Measurements from ENCODE around the gene BRI3. TPM values are rescaled to one million over a fixed set of nuclear protein-coding genes. Genes with fewer than 3 reads are reported as not detected.

BRI3 gene
- total RNA-seq, 1 donor from 2014 or later, result 112 TPM

DNA sequence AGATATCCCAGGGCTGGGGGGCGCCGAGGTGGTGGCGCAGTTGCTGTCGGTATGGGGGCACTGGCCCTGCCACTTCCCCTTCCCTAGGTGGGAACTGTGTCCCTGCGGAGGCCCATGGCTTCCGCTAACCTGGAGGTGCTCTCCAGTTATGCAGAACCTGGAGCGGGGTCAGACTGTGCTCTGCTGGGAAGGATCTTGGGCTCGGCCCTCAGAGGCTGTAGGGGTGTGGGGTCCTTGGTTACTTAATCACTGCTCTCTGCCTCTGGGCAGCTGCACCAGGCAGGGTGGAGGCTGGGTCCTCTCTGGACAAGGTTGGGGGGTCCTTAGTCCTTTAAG lies 2.4 kb downstream of the BRI3 start:
- no peaks in the 10 kb centered on the region for H3K36me3 Mint-ChIP-seq (ENCODE audit: low read depth)
- no peak overlapping the region for H3K27ac Mint-ChIP-seq (ENCODE audit: unreplicated experiment)
- no peaks in the 10 kb centered on the region for H3K27me3 Mint-ChIP-seq (ENCODE audit: low read depth)
- H3K9me3 Mint-ChIP-seq, result no peaks in the 10 kb centered on the region
- no peak for DNase-seq (ENCODE audit: low read depth, low spot score)
- TF ChIP-seq, protein P1, sequence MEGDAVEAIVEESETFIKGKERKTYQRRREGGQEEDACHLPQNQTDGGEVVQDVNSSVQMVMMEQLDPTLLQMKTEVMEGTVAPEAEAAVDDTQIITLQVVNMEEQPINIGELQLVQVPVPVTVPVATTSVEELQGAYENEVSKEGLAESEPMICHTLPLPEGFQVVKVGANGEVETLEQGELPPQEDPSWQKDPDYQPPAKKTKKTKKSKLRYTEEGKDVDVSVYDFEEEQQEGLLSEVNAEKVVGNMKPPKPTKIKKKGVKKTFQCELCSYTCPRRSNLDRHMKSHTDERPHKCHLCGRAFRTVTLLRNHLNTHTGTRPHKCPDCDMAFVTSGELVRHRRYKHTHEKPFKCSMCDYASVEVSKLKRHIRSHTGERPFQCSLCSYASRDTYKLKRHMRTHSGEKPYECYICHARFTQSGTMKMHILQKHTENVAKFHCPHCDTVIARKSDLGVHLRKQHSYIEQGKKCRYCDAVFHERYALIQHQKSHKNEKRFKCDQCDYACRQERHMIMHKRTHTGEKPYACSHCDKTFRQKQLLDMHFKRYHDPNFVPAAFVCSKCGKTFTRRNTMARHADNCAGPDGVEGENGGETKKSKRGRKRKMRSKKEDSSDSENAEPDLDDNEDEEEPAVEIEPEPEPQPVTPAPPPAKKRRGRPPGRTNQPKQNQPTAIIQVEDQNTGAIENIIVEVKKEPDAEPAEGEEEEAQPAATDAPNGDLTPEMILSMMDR (conservative IDR thresholded peaks at IDR 0.05), result no peak
- peak overlapping the region; percentile 88 for H3K4me3 Mint-ChIP-seq
- peaks cover 23% of the 10 kb centered on the region for H3K4me1 Mint-ChIP-seq

DNA sequence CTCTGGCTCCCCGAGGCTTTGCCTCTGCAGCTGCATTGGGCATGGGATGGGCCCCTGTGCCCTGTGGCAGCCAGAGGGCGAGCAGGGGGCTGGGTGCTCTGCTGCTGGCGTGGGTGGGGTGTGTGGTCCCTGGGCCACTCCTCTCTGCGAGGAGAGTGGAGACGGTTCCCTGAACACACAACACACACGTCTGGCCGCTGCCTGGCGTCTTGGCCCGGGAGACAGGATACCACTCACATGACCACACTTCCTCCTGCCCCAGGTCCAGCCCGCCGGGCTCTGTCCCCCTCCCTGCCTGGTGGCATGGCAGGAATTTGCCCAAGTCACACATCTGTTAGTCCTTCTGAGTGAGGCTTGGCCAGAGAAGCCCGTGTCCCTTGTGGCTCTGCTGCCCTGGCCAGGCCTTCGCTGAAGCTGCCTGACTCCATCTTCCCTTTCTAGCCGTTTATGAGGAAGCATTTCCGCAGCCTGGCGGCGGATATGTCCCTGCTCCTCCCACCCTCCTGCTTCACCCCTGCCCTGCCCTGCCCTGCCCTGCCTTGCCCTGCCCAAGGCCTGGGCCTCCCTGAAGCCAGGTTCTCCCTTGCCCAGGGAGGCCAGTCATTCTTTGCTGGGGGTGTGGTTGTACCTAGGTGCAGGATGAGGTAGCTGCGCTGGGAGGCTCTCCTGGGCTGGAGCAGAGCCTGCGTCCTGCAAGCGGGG lies 3.0 kb downstream of the BRI3 start:
- no peaks in the 10 kb centered on the region for H3K27me3 Mint-ChIP-seq (ENCODE audit: low read depth)
- TF ChIP-seq, protein P1 (conservative IDR thresholded peaks at IDR 0.05), result no peak
- H3K27ac Mint-ChIP-seq (ENCODE audit: unreplicated experiment), result no peak overlapping the region
- no peak for DNase-seq (ENCODE audit: low read depth, low spot score)
- no peaks in the 10 kb centered on the region for H3K36me3 Mint-ChIP-seq (ENCODE audit: low read depth)
- peaks cover 23% of the 10 kb centered on the region for H3K4me1 Mint-ChIP-seq
- no peaks in the 10 kb centered on the region for H3K9me3 Mint-ChIP-seq
- peak overlapping the region; percentile 88 for H3K4me3 Mint-ChIP-seq

DNA sequence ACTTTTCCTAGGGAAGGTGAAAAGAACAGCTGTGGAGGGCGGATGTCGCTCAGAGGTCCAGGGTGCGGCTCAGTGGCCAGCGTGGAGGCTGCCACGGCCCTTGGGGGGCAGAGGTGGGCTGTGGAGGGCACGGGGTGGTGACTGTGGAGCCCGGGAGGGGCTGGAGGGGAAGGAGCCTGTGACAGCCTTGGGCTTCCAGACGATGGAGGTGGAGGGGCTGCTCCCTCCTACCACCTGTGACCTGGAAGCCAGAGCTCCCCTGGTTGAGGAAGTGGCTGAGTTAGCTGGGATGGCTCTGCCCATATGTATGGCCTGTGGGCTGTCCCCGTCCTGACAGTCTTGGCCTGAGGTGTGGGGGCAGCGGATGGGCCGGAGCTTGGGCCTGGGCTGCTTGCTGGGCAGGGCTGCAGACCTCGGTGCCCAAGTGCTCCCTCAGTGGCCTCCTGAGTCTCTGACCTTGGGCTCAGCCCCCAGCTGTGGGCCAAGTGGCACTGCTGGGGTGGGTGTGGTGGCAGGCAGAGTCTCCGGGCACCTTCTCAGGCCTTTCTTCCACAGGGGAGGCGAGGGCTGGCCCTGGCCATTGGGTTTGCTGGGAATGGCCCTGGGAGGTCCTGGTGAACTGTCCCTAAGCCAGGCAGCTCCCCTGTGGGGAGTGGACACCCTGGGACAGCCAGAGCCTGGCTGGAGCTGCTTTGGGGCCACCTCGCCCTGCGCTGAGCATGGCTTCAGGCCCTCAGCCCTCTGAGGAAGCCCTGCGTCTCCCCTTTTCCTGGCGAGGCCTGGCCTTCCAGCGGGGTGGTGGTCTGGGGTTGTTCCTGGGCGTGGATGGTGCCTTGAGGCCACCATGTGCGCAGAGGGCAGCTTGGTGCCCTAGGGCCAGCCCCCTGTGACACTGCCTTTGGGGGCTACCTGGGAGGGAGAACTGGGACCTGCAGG lies 3.9 kb downstream of the BRI3 start:
- peak overlapping the region; percentile 27 for H3K27ac Mint-ChIP-seq (ENCODE audit: unreplicated experiment)
- TF ChIP-seq, protein P1 (conservative IDR thresholded peaks at IDR 0.05), result no peak
- no peaks in the 10 kb centered on the region for H3K36me3 Mint-ChIP-seq (ENCODE audit: low read depth)
- no peaks in the 10 kb centered on the region for H3K27me3 Mint-ChIP-seq (ENCODE audit: low read depth)
- DNase-seq (ENCODE audit: low read depth, low spot score), result no peak
- H3K4me1 Mint-ChIP-seq, result peaks cover 23% of the 10 kb centered on the region
- no peaks in the 10 kb centered on the region for H3K9me3 Mint-ChIP-seq
- peak overlapping the region; percentile 71 for H3K4me3 Mint-ChIP-seq

DNA sequence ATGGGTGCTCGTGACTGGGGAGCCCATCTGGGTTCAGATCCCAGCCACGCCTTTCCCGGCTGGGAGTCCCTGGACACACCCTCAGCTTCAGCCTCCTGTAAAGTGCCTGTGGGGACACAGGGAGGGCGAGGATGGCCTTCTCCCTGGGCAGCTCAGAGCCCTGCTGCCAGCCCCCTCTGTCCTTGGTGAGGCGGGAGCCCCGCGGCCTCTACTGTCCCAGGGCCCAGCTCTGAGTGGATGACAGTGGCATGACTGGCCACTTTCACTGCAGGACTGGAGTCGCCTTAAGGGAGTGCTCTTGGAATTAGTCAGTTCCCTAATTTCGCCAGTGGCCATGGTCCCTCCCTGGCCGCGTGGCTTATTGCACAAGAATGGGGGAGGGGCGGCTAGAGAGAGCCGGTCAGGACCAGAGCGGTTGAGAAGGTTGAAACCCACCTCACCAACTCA lies 4.6 kb downstream of the BRI3 start:
- no peaks in the 10 kb centered on the region for H3K27me3 Mint-ChIP-seq (ENCODE audit: low read depth)
- H3K9me3 Mint-ChIP-seq, result no peaks in the 10 kb centered on the region
- H3K27ac Mint-ChIP-seq (ENCODE audit: unreplicated experiment), result no peak overlapping the region
- no peak for DNase-seq (ENCODE audit: low read depth, low spot score)
- H3K4me1 Mint-ChIP-seq, result peaks cover 17% of the 10 kb centered on the region
- peak overlapping the region; percentile 66 for H3K4me3 Mint-ChIP-seq
- no peaks in the 10 kb centered on the region for H3K36me3 Mint-ChIP-seq (ENCODE audit: low read depth)
- TF ChIP-seq, protein P1 (conservative IDR thresholded peaks at IDR 0.05), result no peak

DNA sequence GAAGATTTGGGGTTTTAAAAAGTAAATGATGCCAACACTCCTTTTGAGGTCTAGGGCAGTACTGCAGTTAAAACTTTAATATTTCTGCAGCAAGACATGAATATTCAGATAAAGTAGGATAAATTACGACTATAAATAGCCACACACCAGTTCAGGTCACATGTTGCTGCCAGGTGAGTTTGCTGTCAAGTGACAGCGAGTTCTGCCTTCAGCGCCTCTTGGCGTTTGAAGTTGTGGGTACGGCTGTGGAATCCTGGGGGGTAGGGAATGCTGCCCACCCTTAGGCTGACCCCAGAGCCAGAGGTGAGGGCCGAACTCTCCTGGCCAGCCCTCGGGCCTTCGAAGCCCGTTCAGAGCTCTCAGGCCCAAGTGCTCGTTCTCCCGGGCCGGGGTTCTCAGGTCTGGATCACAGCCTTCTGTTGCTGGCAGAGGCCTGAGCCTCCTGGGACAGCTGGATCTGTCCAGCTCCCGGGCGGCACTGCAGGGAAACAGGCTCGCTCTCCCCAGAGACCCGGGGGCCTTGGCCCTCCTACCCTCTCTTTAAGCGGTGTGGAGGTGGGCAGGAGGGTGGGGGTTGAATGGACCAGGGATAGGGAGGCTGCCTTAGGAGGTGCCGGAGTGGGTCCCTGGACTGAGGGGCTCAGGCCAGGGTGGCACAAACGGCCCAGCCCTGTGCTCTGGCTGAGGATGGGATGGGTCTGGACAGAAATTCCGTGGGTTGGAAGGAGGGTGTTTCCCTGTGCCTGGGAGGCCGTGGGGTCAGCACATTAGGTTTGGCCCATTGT lies 5.4 kb downstream of the BRI3 start:
- TF ChIP-seq, protein P1 (conservative IDR thresholded peaks at IDR 0.05), result no peak
- H3K27me3 Mint-ChIP-seq (ENCODE audit: low read depth), result no peaks in the 10 kb centered on the region
- peaks cover 17% of the 10 kb centered on the region for H3K4me1 Mint-ChIP-seq
- peak overlapping the region; percentile 66 for H3K4me3 Mint-ChIP-seq
- no peaks in the 10 kb centered on the region for H3K36me3 Mint-ChIP-seq (ENCODE audit: low read depth)
- no peak overlapping the region for H3K27ac Mint-ChIP-seq (ENCODE audit: unreplicated experiment)
- no peak for DNase-seq (ENCODE audit: low read depth, low spot score)
- no peaks in the 10 kb centered on the region for H3K9me3 Mint-ChIP-seq
